ENCODE data around the gene CD79B. TPM values are rescaled to one million over a fixed set of nuclear protein-coding genes. Genes with fewer than 3 reads are reported as not detected.

Gene CD79B
- total RNA-seq, 1 experiment from 2014 or later = not detected

DNA sequence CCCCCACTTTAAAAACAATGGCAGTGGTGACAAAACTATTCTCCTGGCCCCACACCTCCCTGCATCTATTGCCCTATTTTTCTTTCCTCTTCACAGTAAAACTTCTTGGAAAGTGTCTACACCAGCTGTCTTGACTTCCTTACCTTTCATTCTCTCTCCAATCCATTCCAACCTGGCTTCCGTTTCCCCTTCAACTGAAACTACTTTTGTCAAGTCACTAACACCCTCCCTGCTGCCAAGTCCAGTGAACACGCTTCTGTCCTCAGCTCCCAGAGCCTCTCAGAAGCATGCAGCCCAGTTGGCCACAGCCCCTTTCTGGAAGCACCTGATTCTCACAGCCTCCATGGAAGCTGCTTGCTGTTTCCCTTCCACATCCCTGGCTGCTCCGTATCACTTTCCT, 44.6 kb upstream of the CD79B start:
- TF ChIP-seq TCF7L2 (IDR thresholded peaks at IDR 0.05; ENCODE audit: low read depth, low read length) (no peak), POLR2AphosphoS5 (IDR thresholded peaks at IDR 0.05; ENCODE audit: low read depth, low read length) (no peak), SIN3A (IDR thresholded peaks at IDR 0.05; ENCODE audit: borderline replicate concordance, insufficient read depth, low read depth, low read length) (no peak)
- TF ChIP-seq, protein P1, sequence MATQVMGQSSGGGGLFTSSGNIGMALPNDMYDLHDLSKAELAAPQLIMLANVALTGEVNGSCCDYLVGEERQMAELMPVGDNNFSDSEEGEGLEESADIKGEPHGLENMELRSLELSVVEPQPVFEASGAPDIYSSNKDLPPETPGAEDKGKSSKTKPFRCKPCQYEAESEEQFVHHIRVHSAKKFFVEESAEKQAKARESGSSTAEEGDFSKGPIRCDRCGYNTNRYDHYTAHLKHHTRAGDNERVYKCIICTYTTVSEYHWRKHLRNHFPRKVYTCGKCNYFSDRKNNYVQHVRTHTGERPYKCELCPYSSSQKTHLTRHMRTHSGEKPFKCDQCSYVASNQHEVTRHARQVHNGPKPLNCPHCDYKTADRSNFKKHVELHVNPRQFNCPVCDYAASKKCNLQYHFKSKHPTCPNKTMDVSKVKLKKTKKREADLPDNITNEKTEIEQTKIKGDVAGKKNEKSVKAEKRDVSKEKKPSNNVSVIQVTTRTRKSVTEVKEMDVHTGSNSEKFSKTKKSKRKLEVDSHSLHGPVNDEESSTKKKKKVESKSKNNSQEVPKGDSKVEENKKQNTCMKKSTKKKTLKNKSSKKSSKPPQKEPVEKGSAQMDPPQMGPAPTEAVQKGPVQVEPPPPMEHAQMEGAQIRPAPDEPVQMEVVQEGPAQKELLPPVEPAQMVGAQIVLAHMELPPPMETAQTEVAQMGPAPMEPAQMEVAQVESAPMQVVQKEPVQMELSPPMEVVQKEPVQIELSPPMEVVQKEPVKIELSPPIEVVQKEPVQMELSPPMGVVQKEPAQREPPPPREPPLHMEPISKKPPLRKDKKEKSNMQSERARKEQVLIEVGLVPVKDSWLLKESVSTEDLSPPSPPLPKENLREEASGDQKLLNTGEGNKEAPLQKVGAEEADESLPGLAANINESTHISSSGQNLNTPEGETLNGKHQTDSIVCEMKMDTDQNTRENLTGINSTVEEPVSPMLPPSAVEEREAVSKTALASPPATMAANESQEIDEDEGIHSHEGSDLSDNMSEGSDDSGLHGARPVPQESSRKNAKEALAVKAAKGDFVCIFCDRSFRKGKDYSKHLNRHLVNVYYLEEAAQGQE (IDR thresholded peaks at IDR 0.05; ENCODE audit: insufficient read depth in 1 of 2, low read depth in 2 of 2, low read length in 1 of 2) = no peak
- TF ChIP-seq, protein P2, sequence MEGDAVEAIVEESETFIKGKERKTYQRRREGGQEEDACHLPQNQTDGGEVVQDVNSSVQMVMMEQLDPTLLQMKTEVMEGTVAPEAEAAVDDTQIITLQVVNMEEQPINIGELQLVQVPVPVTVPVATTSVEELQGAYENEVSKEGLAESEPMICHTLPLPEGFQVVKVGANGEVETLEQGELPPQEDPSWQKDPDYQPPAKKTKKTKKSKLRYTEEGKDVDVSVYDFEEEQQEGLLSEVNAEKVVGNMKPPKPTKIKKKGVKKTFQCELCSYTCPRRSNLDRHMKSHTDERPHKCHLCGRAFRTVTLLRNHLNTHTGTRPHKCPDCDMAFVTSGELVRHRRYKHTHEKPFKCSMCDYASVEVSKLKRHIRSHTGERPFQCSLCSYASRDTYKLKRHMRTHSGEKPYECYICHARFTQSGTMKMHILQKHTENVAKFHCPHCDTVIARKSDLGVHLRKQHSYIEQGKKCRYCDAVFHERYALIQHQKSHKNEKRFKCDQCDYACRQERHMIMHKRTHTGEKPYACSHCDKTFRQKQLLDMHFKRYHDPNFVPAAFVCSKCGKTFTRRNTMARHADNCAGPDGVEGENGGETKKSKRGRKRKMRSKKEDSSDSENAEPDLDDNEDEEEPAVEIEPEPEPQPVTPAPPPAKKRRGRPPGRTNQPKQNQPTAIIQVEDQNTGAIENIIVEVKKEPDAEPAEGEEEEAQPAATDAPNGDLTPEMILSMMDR (IDR thresholded peaks at IDR 0.05) = no peak
- Histone ChIP-seq H3K27ac (ENCODE audit: low read length) (no peak overlapping the region), H3K36me3 (ENCODE audit: control insufficient read depth, insufficient read depth, low read length) (no peaks in the 10 kb centered on the region), H3K27me3 (ENCODE audit: control insufficient read depth, insufficient read depth, low read length) (no peaks in the 10 kb centered on the region), H3K4me3 (ENCODE audit: low read depth in 2 of 2, low read length in 2 of 2) (no peak overlapping the region), H3K4me1 (ENCODE audit: control insufficient read depth, insufficient read depth, low read length) (peaks cover 4% of the 10 kb centered on the region; the same call in 1 of the 2 replicates), H3K9me3 (ENCODE audit: control insufficient read depth, insufficient read depth, low read depth, low read length) (no peaks in the 10 kb centered on the region)
- ATAC-seq = no peak
- BruUV-seq (replicated peaks) = no TSS peak
- intact Hi-C loops (cut with micrococcal nuclease; ENCODE audit: unreplicated experiment) (no loop called here), in situ Hi-C loops (cut with HindIII; ENCODE audit: low pct_unique_long_range_greater_than_20kb, low sequenced_read_pairs) (no loop called here)
- ChIA-PET POLR2A (no interaction called here), CTCF (interaction anchor here (0.5 kb wide), 1 partner anchor 18 kb away, joined by 3 read pairs; no protein-coding TSS in a partner anchor)
- no peak for DNase-seq (ENCODE audit: low read depth, low spot score)

GRCh38 chr17:63975541-63976092, 43.5 kb upstream of the CD79B start:
- DNase-seq (ENCODE audit: low read depth, low spot score) (no peak), ATAC-seq (no peak)
- BruUV-seq (replicated peaks) = no TSS peak
- Histone ChIP-seq H3K4me1 (ENCODE audit: control insufficient read depth, insufficient read depth, low read length) (peaks cover 4% of the 10 kb centered on the region; the same call in 1 of the 2 replicates), H3K36me3 (ENCODE audit: control insufficient read depth, insufficient read depth, low read length) (no peaks in the 10 kb centered on the region), H3K27ac (ENCODE audit: low read length) (no peak overlapping the region), H3K9me3 (ENCODE audit: control insufficient read depth, insufficient read depth, low read depth, low read length) (no peaks in the 10 kb centered on the region), H3K4me3 (ENCODE audit: low read depth in 2 of 2, low read length in 2 of 2) (no peak overlapping the region), H3K27me3 (ENCODE audit: control insufficient read depth, insufficient read depth, low read length) (no peaks in the 10 kb centered on the region)
- no peak for TF ChIP-seq POLR2AphosphoS5 (IDR thresholded peaks at IDR 0.05; ENCODE audit: low read depth, low read length)
- TF ChIP-seq TCF7L2 (IDR thresholded peaks at IDR 0.05; ENCODE audit: low read depth, low read length) = no peak
- TF ChIP-seq SIN3A (IDR thresholded peaks at IDR 0.05; ENCODE audit: borderline replicate concordance, insufficient read depth, low read depth, low read length) = no peak
- TF ChIP-seq, protein P1 (IDR thresholded peaks at IDR 0.05; ENCODE audit: insufficient read depth in 1 of 2, low read depth in 2 of 2, low read length in 1 of 2) = no peak
- TF ChIP-seq, protein P2 (IDR thresholded peaks at IDR 0.05) = no peak
- in situ Hi-C loops (cut with HindIII; ENCODE audit: low pct_unique_long_range_greater_than_20kb, low sequenced_read_pairs) (no loop called here), intact Hi-C loops (cut with micrococcal nuclease; ENCODE audit: unreplicated experiment) (no loop called here)
- CTCF ChIA-PET = interaction anchor here (1.2 to 1.4 kb wide), 2 partner anchors 9 to 29 kb away, joined by 4 to 8 read pairs; no protein-coding TSS in a partner anchor
- POLR2A ChIA-PET = no interaction called here
